DOHH2 (cell line): ENCODE data around the gene CHCHD3.

Experiments used
- H3F3A ChIP-seq: fragments of 200-600 bp; sonication (generic), shearing (Covaris generic); 2 replicates; pipeline ENCODE4 v1.6.0; 2016; ENCODE audit warnings: antibody characterized with exemption, mild to moderate bottlenecking; ENCODE audit not compliant: control insufficient read depth, insufficient read depth
- H3K27ac ChIP-seq: fragments of 200-600 bp; sonication (generic); 2 replicates; pipeline ENCODE4 v1.5.1; 2014; ENCODE audit warnings: low read depth, mild to moderate bottlenecking, low read length, moderate library complexity
- H3K27me3 ChIP-seq: fragments of 200-600 bp; sonication (generic); 2 replicates; pipeline ENCODE4 v1.6.1; 2014; ENCODE audit warnings: mild to moderate bottlenecking, low read length, mixed read lengths; ENCODE audit not compliant: control insufficient read depth
- H3K36me3 ChIP-seq: fragments of 200-600 bp; sonication (generic); 2 replicates; pipeline ENCODE4 v1.6.1; 2014; ENCODE audit warnings: mild to moderate bottlenecking, low read length, moderate library complexity, mixed read lengths; ENCODE audit not compliant: control insufficient read depth
- H3K4me1 ChIP-seq: fragments of 200-600 bp; sonication (generic); 2 replicates; pipeline ENCODE4 v1.6.1; 2014; ENCODE audit warnings: mild to moderate bottlenecking, low read length, mixed read lengths; ENCODE audit not compliant: control insufficient read depth
- H3K4me2 ChIP-seq: fragments of 200-600 bp; sonication (generic); 2 replicates; pipeline ENCODE4 v1.6.0; 2014; ENCODE audit warnings: mild to moderate bottlenecking, low read length, moderate library complexity
- H3K4me3 ChIP-seq: fragments of 200-600 bp; sonication (generic); 2 replicates; pipeline ENCODE4 v1.5.1; 2014; ENCODE audit warnings: mild to moderate bottlenecking, low read length, mixed read lengths
- H3K79me2 ChIP-seq: fragments of 200-600 bp; sonication (generic); 2 replicates; pipeline ENCODE4 v1.6.1; 2014; ENCODE audit warnings: mild to moderate bottlenecking, low read length, mixed read lengths; ENCODE audit not compliant: control insufficient read depth
- H3K9me2 ChIP-seq: fragments of 200-600 bp; sonication (generic); replicated peaks from 2 replicates; pipeline ENCODE4 v1.6.1; 2014; ENCODE audit warnings: mild to moderate bottlenecking, low read length, mixed read lengths; ENCODE audit not compliant: control insufficient read depth
- H3K9me3 ChIP-seq: fragments of 200-600 bp; sonication (generic); 2 replicates; pipeline ENCODE4 v1.6.1; 2014; ENCODE audit warnings: antibody characterized with exemption, low read length, mixed read lengths; ENCODE audit not compliant: control insufficient read depth, insufficient read depth
- H4K20me1 ChIP-seq: fragments of 200-600 bp; sonication (generic); 2 replicates; pipeline ENCODE4 v1.6.0; 2014; ENCODE audit warnings: low read depth, mild to moderate bottlenecking, antibody characterized with exemption, low read length, moderate library complexity; ENCODE audit not compliant: control insufficient read depth, insufficient read depth
- CTCF ChIP-seq: fragments of 200-600 bp; sonication (generic); IDR thresholded peaks from one replicate; pipeline ENCODE4 v1.5.1; 2014; ENCODE audit warnings: antibody characterized with exemption, mild to moderate bottlenecking, low read depth, low read length; ENCODE audit not compliant: poor library complexity, severe bottlenecking
- EZH2phosphoT487 ChIP-seq: fragments of 200-600 bp; sonication (generic); IDR thresholded peaks from 2 replicates; pipeline ENCODE4 v1.6.1; 2017; ENCODE audit warnings: borderline replicate concordance, mild to moderate bottlenecking, antibody characterized with exemption, low read length, moderate library complexity, mixed read lengths

The CHCHD3 gene

GRCh38 chr7:132859199-132859598 lies 222.7 kb downstream of the CHCHD3 start:
- no peaks in the 10 kb centered on the region for H3K9me2 ChIP-seq
- TF ChIP-seq EZH2phosphoT487, result no peak
- H4K20me1 ChIP-seq, result no peaks in the 10 kb centered on the region
- H3K79me2 ChIP-seq, result no peaks in the 10 kb centered on the region
- H3K27ac ChIP-seq, result no peak overlapping the region
- no peaks in the 10 kb centered on the region for H3F3A ChIP-seq
- no peak overlapping the region for H3K4me2 ChIP-seq
- no peak overlapping the region for H3K4me3 ChIP-seq
- H3K27me3 ChIP-seq, result no peaks in the 10 kb centered on the region
- no peaks in the 10 kb centered on the region for H3K4me1 ChIP-seq
- H3K36me3 ChIP-seq, result no peaks in the 10 kb centered on the region
- no peaks in the 10 kb centered on the region; the same call in 1 of the 2 replicates for H3K9me3 ChIP-seq

GRCh38 chr7:132858760-132859159 lies 223.1 kb downstream of the CHCHD3 start:
- Histone ChIP-seq H3K9me2 (no peaks in the 10 kb centered on the region), H3K9me3 (no peaks in the 10 kb centered on the region; the same call in 1 of the 2 replicates), H3K4me1 (no peaks in the 10 kb centered on the region), H4K20me1 (no peaks in the 10 kb centered on the region), H3K4me3 (no peak overlapping the region), H3K27me3 (no peaks in the 10 kb centered on the region), H3F3A (no peaks in the 10 kb centered on the region), H3K79me2 (no peaks in the 10 kb centered on the region), H3K36me3 (no peaks in the 10 kb centered on the region), H3K27ac (no peak overlapping the region), H3K4me2 (no peak overlapping the region)
- no peak for TF ChIP-seq EZH2phosphoT487
- no peak for TF ChIP-seq CTCF

- H3K9me2 ChIP-seq, result no peaks in the 10 kb centered on the region
- no peaks in the 10 kb centered on the region; the same call in 1 of the 2 replicates for H3K9me3 ChIP-seq
- H3K4me2 ChIP-seq, result no peak overlapping the region
- H3F3A ChIP-seq, result no peaks in the 10 kb centered on the region
- H3K27me3 ChIP-seq, result no peaks in the 10 kb centered on the region
- H3K79me2 ChIP-seq, result no peaks in the 10 kb centered on the region
- no peak overlapping the region for H3K4me3 ChIP-seq
- no peaks in the 10 kb centered on the region for H3K4me1 ChIP-seq
- H3K27ac ChIP-seq, result no peak overlapping the region
- H4K20me1 ChIP-seq, result no peaks in the 10 kb centered on the region
- no peaks in the 10 kb centered on the region for H3K36me3 ChIP-seq
- TF ChIP-seq EZH2phosphoT487 (no peak), CTCF (no peak)
These were observed 223.6 kb downstream of the CHCHD3 start for GRCh38 chr7:132858251-132858650.

GRCh38 chr7:132857703-132858102 lies 224.2 kb downstream of the CHCHD3 start:
- H3K36me3 ChIP-seq, result no peaks in the 10 kb centered on the region
- H3K9me2 ChIP-seq, result no peaks in the 10 kb centered on the region
- no peaks in the 10 kb centered on the region for H3K79me2 ChIP-seq
- no peaks in the 10 kb centered on the region for H3F3A ChIP-seq
- no peak overlapping the region for H3K4me3 ChIP-seq
- H3K4me2 ChIP-seq, result no peak overlapping the region
- TF ChIP-seq EZH2phosphoT487 (no peak), CTCF (no peak)
- no peaks in the 10 kb centered on the region for H3K27me3 ChIP-seq
- no peak overlapping the region for H3K27ac ChIP-seq
- H4K20me1 ChIP-seq, result no peaks in the 10 kb centered on the region
- no peaks in the 10 kb centered on the region for H3K4me1 ChIP-seq
- H3K9me3 ChIP-seq, result no peaks in the 10 kb centered on the region
